NAMALWA (cell line): ENCODE results near the gene DNAH8.

Experiments
- DNase-seq: peaks from one replicate; pipeline ENCODE4 v3.0.0-alpha.2; 2015; ENCODE audit warnings: low spot score

The DNAH8 gene

GRCh38 chr6:39053854-39054576, 338.9 kb downstream of the DNAH8 start:
- DNase-seq: no peak

GRCh38 chr6:39054577-39055142, 339.5 kb downstream of the DNAH8 start:
- DNase-seq: no peak

GRCh38 chr6:39055661-39056060, 340.6 kb downstream of the DNAH8 start:
- DNase-seq: no peak

GRCh38 chr6:39056191-39056590, 341.1 kb downstream of the DNAH8 start:
- no peak for DNase-seq

- no peak for DNase-seq
Observed at GRCh38 chr6:39056681-39057080, 341.6 kb downstream of the DNAH8 start.

GRCh38 chr6:39057251-39058155, 342.4 kb downstream of the DNAH8 start:
- no peak for DNase-seq

GRCh38 chr6:39058471-39059147, 343.5 kb downstream of the DNAH8 start:
- no peak for DNase-seq

- DNase-seq: no peak
Observed at GRCh38 chr6:39059496-39060310, 344.6 kb downstream of the DNAH8 start.

- DNase-seq: no peak
Observed at GRCh38 chr6:39060467-39061160, 345.5 kb downstream of the DNAH8 start.

- DNase-seq: no peak
Observed at GRCh38 chr6:39061182-39061581, 346.1 kb downstream of the DNAH8 start.

GRCh38 chr6:39061588-39061987, 346.5 kb downstream of the DNAH8 start:
- DNase-seq: no peak

- DNase-seq: no peak
Observed at GRCh38 chr6:39062014-39062740, 347.1 kb downstream of the DNAH8 start.

- DNase-seq: no peak
Observed at GRCh38 chr6:39063526-39063925, 348.4 kb downstream of the DNAH8 start.

GRCh38 chr6:39065561-39065960, 350.4 kb downstream of the DNAH8 start:
- no peak for DNase-seq

GRCh38 chr6:39068391-39068790, 353.3 kb downstream of the DNAH8 start:
- no peak for DNase-seq

- DNase-seq: no peak
Observed at GRCh38 chr6:39072830-39073229, 357.7 kb downstream of the DNAH8 start.

GRCh38 chr6:39073471-39074355, 358.6 kb downstream of the DNAH8 start:
- no peak for DNase-seq

- DNase-seq: no peak
Observed at GRCh38 chr6:39074486-39074885, 359.4 kb downstream of the DNAH8 start.

GRCh38 chr6:39075010-39075686, 360.0 kb downstream of the DNAH8 start:
- DNase-seq: no peak
